Neuronal stem cell (in vitro differentiated cells): Measurements from ENCODE around the gene SCYL3.
"Not testable (repeated sequence)": the region's sequence is repeated elsewhere in the genome, so short reads cannot be mapped to it uniquely, and the experiment has no call there.

Experiments
- DNase-seq: peaks from one replicate; pipeline ENCODE4 v3.0.0-alpha.2; 2013; ENCODE audit warnings: low spot score
- H2AFZ ChIP-seq: one replicate; pipeline ENCODE4 v1.6.1; 2013; ENCODE audit warnings: mild to moderate bottlenecking, low read length, inconsistent platforms
- H2AK5ac ChIP-seq: 2 replicates; pipeline ENCODE4 v1.6.1; 2013; ENCODE audit warnings: low read depth, mild to moderate bottlenecking, inconsistent platforms, low read length, moderate library complexity, mixed read lengths
- H2BK120ac ChIP-seq: 2 replicates; pipeline ENCODE4 v1.6.1; 2013; ENCODE audit warnings: low read depth, mild to moderate bottlenecking, inconsistent platforms, low read length, moderate library complexity, mixed read lengths
- H2BK12ac ChIP-seq: one replicate; pipeline ENCODE4 v1.6.1; 2013; ENCODE audit warnings: low read length, inconsistent platforms
- H2BK15ac ChIP-seq: 2 replicates; pipeline ENCODE4 v1.6.1; 2013; ENCODE audit warnings: mild to moderate bottlenecking, low read length, inconsistent platforms, mixed read lengths
- H2BK5ac ChIP-seq: one replicate; pipeline ENCODE4 v1.6.1; 2013; ENCODE audit warnings: inconsistent platforms, mild to moderate bottlenecking, low read length, moderate library complexity
- H3K14ac ChIP-seq: one replicate; pipeline ENCODE4 v1.6.1; 2013; ENCODE audit warnings: low read length, inconsistent platforms
- H3K18ac ChIP-seq: 2 replicates; pipeline ENCODE4 v1.6.1; 2013; ENCODE audit warnings: low read length, inconsistent platforms
- H3K23ac ChIP-seq: 2 replicates; pipeline ENCODE4 v1.6.1; 2013; ENCODE audit warnings: low read depth, mild to moderate bottlenecking, mixed read lengths, low read length, inconsistent platforms; ENCODE audit not compliant: poor library complexity
- H3K27ac ChIP-seq: replicated peaks from 3 replicates; pipeline ENCODE4 v1.5.1; 2013; ENCODE audit warnings: low read length, inconsistent platforms
- H3K27me3 ChIP-seq, 3 experiments: 2 replicates each; pipeline ENCODE4 v1.6.1; 2013; ENCODE audit warnings: low read length in 3 of 3, mild to moderate bottlenecking in 2 of 3, inconsistent platforms in 1 of 3, low read depth in 1 of 3, mixed read lengths in 1 of 3, moderate library complexity in 1 of 3; ENCODE audit not compliant: control insufficient read depth in 3 of 3, insufficient read depth in 3 of 3
- H3K36me3 ChIP-seq, 2 donors: replicated peaks in 1 of 2; 2 replicates each; pipeline ENCODE4 v1.6.1; 2013; ENCODE audit warnings: low read length in 2 of 2; ENCODE audit not compliant: control insufficient read depth in 2 of 2, insufficient read depth in 2 of 2
- H3K4ac ChIP-seq: 2 replicates; pipeline ENCODE4 v1.6.1; 2013; ENCODE audit warnings: inconsistent platforms, mild to moderate bottlenecking, low read length, moderate library complexity
- H3K4me1 ChIP-seq, 2 donors: 1 replicate in 1 of 2; 2 replicates in 1 of 2; pipeline ENCODE4 v1.6.1; 2013; ENCODE audit warnings: low read length in 2 of 2, low read depth in 1 of 2; ENCODE audit not compliant: control insufficient read depth in 2 of 2, insufficient read depth in 1 of 2
- H3K4me2 ChIP-seq: one replicate; pipeline ENCODE4 v1.6.1; 2013; ENCODE audit warnings: mild to moderate bottlenecking, low read length, inconsistent platforms; ENCODE audit not compliant: insufficient read depth, poor library complexity, severe bottlenecking
- H3K4me3 ChIP-seq, 2 donors: 2 replicates each; pipeline ENCODE4 v1.5.1; 2013; ENCODE audit warnings: low read length in 2 of 2, mild to moderate bottlenecking in 2 of 2, inconsistent platforms in 1 of 2, moderate library complexity in 1 of 2
- H3K79me1 ChIP-seq: one replicate; pipeline ENCODE4 v1.6.1; 2013; ENCODE audit warnings: low read depth, mild to moderate bottlenecking, inconsistent platforms, low read length, moderate library complexity
- H3K9ac ChIP-seq: one replicate; pipeline ENCODE4 v1.6.1; 2013; ENCODE audit warnings: mild to moderate bottlenecking, low read depth, low read length, inconsistent platforms; ENCODE audit not compliant: poor library complexity
- H3K9me3 ChIP-seq, 2 donors: replicated peaks in 1 of 2; 2 replicates each; pipeline versions ENCODE3 to v1.6.1; 2013; ENCODE audit warnings: low read length in 2 of 2, mild to moderate bottlenecking in 2 of 2, inconsistent platforms in 1 of 2, low read depth in 1 of 2, mixed read lengths in 1 of 2, moderate library complexity in 1 of 2; ENCODE audit not compliant: control insufficient read depth in 2 of 2, insufficient read depth in 1 of 2
- H4K8ac ChIP-seq: one replicate; pipeline ENCODE4 v1.6.1; 2013; ENCODE audit warnings: low read depth, mild to moderate bottlenecking, inconsistent platforms, low read length, moderate library complexity
- H4K91ac ChIP-seq: one replicate; pipeline ENCODE4 v1.6.1; 2013; ENCODE audit warnings: low read length, low read depth, mild to moderate bottlenecking, inconsistent platforms; ENCODE audit not compliant: poor library complexity
- WGBS, 2 donors: extraction: QIAGEN DNeasy Blood & Tissue Kit; methylation state at CpG; one replicate each; pipeline ENCODE4 v1.1.7; 2013; ENCODE audit warnings: missing lambda C conversion rate in 2 of 2, mixed read lengths in 1 of 2; ENCODE audit not compliant: insufficient read length in 2 of 2, insufficient replicate concordance in 1 of 2; ENCODE audit errors: extremely low coverage in 2 of 2; 5-methylcytosine and 5-hydroxymethylcytosine counted together

SCYL3 gene

DNA sequence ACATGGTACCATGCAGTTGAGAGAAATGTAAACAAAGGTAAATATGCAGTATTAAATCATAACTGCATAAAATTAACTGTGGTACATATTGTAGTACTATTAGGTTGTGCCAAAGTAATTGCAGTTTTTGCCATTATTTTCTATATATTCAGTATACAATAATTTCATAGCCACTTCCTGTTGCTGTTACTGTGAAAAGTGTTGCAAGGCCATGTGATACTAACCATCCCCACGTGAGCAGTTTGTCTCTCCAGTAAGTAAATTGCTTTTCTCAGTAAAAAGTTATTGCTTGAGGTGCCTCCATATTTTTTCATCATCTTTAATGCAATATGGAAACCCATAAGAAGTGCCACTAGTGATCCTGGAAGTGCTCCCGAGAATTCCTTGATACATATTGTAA, 79.4 kb downstream of the SCYL3 start:
- H3K4me1 ChIP-seq = no peaks in the 10 kb centered on the region
- no peak overlapping the region for H2AFZ ChIP-seq
- H3K4me2 ChIP-seq = no peak overlapping the region
- no peaks in the 10 kb centered on the region for H3K79me1 ChIP-seq
- no peaks in the 10 kb centered on the region for H3K27me3 ChIP-seq
- peaks cover 10 to 88% of the 10 kb centered on the region in 2 donors for H3K36me3 ChIP-seq
- H3K18ac ChIP-seq = no peak overlapping the region
- no peak overlapping the region for H2BK12ac ChIP-seq
- no CpG with 5 or more reads among the region's 2 CpGs for WGBS, 2 donors
- H2BK120ac ChIP-seq = no peak overlapping the region
- no peak overlapping the region for H3K4ac ChIP-seq
- peaks cover 0 to 13% of the 10 kb centered on the region in 2 donors for H3K9me3 ChIP-seq
- no peak for DNase-seq
- H3K14ac ChIP-seq = no peak overlapping the region
- H2AK5ac ChIP-seq = no peak overlapping the region
- H3K4me3 ChIP-seq = no peak overlapping the region
- H3K23ac ChIP-seq = no peak overlapping the region
- no peak overlapping the region for H3K9ac ChIP-seq
- H2BK15ac ChIP-seq = no peak overlapping the region
- no peak overlapping the region for H4K8ac ChIP-seq
- H2BK5ac ChIP-seq = no peak overlapping the region
- H3K27ac ChIP-seq = no peak overlapping the region
- no peak overlapping the region for H4K91ac ChIP-seq

- no peak overlapping the region for H2AK5ac ChIP-seq
- no peak overlapping the region for H2AFZ ChIP-seq
- no peak overlapping the region for H3K18ac ChIP-seq
- no peak overlapping the region for H2BK12ac ChIP-seq
- peaks cover 12 to 91% of the 10 kb centered on the region in 2 donors for H3K36me3 ChIP-seq
- no peaks in the 10 kb centered on the region for H3K4me1 ChIP-seq
- no peaks in the 10 kb centered on the region for H3K27me3 ChIP-seq
- no peak overlapping the region for H4K8ac ChIP-seq
- no peak overlapping the region for H2BK5ac ChIP-seq
- WGBS, 2 donors = no CpG with 5 or more reads among the region's 2 CpGs
- H4K91ac ChIP-seq = no peak overlapping the region
- H2BK120ac ChIP-seq = no peak overlapping the region
- no peak overlapping the region for H2BK15ac ChIP-seq
- no peak overlapping the region for H3K4me2 ChIP-seq
- no peak overlapping the region for H3K4me3 ChIP-seq
- no peak overlapping the region for H3K14ac ChIP-seq
- H3K27ac ChIP-seq = no peak overlapping the region
- no peak overlapping the region for H3K23ac ChIP-seq
- H3K4ac ChIP-seq = no peak overlapping the region
- no peaks in the 10 kb centered on the region for H3K79me1 ChIP-seq
- peaks cover 0 to 6% of the 10 kb centered on the region in 2 donors for H3K9me3 ChIP-seq
- no peak overlapping the region for H3K9ac ChIP-seq
- no peak for DNase-seq
Observed at GRCh38 chr1:169812131-169812530, 81.6 kb downstream of the SCYL3 start.

GRCh38 chr1:169811418-169812035, 82.2 kb downstream of the SCYL3 start:
- not testable (repeated sequence) for DNase-seq, H3K27me3 ChIP-seq, H3K4ac ChIP-seq, H4K8ac ChIP-seq, H3K18ac ChIP-seq, H3K14ac ChIP-seq, H3K9ac ChIP-seq, H2BK120ac ChIP-seq, H2AFZ ChIP-seq, H2BK12ac ChIP-seq, H3K4me1 ChIP-seq, H3K9me3 ChIP-seq, H3K4me2 ChIP-seq, H3K27ac ChIP-seq, H3K4me3 ChIP-seq, H2BK5ac ChIP-seq, H3K79me1 ChIP-seq, H2BK15ac ChIP-seq, H4K91ac ChIP-seq, H3K23ac ChIP-seq, H2AK5ac ChIP-seq
- H3K36me3 ChIP-seq = peaks cover 12 to 91% of the 10 kb centered on the region in 2 donors

- H2BK5ac ChIP-seq = no peak overlapping the region
- H3K79me1 ChIP-seq = no peaks in the 10 kb centered on the region
- H3K27ac ChIP-seq = no peak overlapping the region
- no peak overlapping the region for H3K14ac ChIP-seq
- no peak overlapping the region for H3K4ac ChIP-seq
- no peak overlapping the region for H2BK120ac ChIP-seq
- H2BK15ac ChIP-seq = no peak overlapping the region
- no peak overlapping the region for H3K4me3 ChIP-seq
- H3K9ac ChIP-seq = no peak overlapping the region
- H3K4me2 ChIP-seq = no peak overlapping the region
- H2BK12ac ChIP-seq = no peak overlapping the region
- peaks cover 13 to 94% of the 10 kb centered on the region in 2 donors for H3K36me3 ChIP-seq
- H3K18ac ChIP-seq = no peak overlapping the region
- no peaks in the 10 kb centered on the region for H3K9me3 ChIP-seq
- no peaks in the 10 kb centered on the region for H3K27me3 ChIP-seq
- no peak overlapping the region for H2AK5ac ChIP-seq
- DNase-seq = no peak
- no peaks in the 10 kb centered on the region for H3K4me1 ChIP-seq
- WGBS, 2 donors = no CpG with 5 or more reads among the region's 4 CpGs
- H4K8ac ChIP-seq = no peak overlapping the region
- H2AFZ ChIP-seq = no peak overlapping the region
- no peak overlapping the region for H3K23ac ChIP-seq
- no peak overlapping the region for H4K91ac ChIP-seq
Observed at GRCh38 chr1:169809370-169810095, 84.2 kb downstream of the SCYL3 start.
